HG03469 (cell line): ENCODE measurements around the gene PARP15.
"Not testable (repeated sequence)": the region's sequence is repeated elsewhere in the genome, so short reads cannot be mapped to it uniquely, and the experiment has no call there.

ENCODE experiments used
- ATAC-seq: cut with Tn5 transposase; IDR thresholded peaks from one replicate; pipeline ENCODE4 v1.9.1; 2021; ENCODE audit warnings: mild to moderate bottlenecking, moderate library complexity, moderate number of reproducible peaks; ENCODE audit not compliant: unreplicated experiment

Gene PARP15

DNA sequence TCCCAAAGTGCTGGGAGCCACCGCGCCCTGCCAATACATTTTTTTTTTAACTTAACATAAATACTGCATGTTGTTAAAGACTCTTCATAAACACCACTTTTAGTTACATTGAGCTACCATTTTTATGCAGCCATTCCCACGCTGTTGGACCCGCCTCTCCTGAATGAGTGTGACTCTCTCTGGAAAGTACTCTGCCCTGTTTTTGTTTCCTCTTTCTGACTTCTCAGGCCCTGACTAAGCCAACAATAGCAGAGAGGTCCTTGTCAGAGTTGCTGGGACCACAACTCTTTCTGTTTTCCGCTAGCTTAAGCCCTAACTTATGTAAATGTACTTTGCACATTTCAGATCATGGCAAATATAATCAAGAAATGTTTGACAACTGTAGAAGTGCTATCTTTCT is 35.2 kb downstream of the PARP15 start:
- ATAC-seq, result no peak

DNA sequence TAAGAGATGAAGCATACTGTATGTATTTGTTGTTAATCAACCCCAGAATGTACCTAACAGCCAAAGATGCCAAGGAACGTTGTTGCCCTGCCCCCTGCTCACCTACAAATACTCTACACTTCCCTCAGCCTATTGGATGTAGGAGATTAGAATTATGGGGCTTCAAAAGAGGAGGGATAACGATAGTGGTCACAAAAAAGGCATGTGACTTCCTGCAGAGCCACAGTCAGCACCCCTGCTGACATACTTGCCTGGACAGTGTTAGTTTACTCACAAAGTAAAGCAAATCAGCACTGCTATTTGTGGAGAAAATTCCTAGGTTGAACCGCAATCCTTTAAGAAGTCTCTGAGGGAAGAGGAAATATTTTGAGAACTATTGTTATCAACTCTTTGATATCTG is 37.9 kb downstream of the PARP15 start:
- ATAC-seq, result no peak

DNA sequence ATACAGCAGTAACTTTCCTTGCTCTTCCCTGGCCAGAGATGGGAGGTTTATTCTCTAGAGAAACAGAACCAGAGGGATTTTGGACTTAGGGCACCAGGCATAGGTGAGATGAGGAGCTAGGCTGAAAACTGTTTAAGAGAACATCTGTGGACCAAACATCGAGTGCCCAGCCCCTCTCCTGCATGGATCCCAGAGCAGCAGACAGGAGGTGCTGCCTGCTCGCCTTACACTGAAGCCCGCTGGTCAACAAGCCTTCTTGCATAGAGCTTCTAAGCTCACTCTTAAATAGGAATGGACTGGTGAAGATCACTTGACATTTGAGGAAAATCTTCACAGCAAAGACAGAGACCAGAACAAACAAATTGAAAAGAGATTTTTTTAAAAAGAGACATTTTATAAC is 41.2 kb downstream of the PARP15 start:
- ATAC-seq, result no peak

DNA sequence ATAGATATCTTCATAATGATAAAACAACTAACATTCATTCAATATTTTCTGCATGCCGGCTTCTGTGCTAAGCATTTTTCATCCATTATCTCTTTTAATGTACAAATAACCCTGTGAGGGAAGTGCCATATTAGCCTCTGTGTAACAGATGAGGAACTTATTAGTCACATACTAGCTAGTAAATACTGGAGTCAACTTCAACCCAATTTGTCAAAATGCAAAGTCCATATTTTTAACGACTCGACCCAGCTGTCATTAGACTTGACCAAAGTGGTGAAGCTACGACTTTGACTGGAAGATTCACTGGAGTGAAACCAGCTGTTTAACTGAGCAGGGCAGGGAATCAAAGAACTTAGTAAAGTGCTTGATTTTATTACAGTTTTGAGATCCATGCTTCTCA is 41.6 kb downstream of the PARP15 start:
- no peak for ATAC-seq

DNA sequence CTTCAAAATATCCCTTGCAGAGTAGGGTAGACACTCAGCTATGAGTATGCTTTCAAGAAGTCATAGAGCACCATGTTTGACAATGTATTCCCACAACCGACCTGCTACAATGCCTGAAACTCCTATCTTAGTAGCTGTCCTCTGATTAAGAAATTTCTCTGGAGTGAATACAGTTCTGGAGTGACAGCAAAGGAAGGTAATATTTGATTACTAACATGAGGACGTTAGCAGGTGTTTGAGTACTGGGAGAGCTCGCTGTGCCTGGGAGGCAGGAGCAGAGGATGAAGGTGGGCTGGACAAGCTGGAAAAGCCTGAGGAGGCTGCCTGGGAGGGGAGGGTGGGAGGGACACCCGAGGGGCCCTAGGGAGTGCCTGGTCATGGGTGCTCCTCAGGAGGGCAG is 42.9 kb downstream of the PARP15 start:
- ATAC-seq, result no peak

DNA sequence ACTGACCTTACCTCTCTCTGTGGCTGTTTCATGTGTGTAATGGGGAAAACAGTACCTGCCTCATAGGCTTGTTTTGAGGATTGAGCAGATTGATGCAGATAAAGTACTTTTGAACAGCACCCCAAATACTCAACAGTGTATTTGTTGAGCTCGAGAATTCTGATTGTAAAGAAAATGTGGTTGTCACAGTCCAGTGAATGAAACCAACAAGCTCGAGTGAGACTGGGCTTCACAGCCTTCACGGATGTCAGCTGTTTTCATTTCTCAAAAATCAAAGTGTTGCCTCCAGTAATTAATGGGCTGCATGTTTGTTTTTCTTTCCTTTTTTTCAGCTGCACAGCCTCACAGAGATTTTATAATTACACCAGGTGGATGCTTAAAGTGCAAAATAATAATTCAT is 43.7 kb downstream of the PARP15 start:
- no peak for ATAC-seq

DNA sequence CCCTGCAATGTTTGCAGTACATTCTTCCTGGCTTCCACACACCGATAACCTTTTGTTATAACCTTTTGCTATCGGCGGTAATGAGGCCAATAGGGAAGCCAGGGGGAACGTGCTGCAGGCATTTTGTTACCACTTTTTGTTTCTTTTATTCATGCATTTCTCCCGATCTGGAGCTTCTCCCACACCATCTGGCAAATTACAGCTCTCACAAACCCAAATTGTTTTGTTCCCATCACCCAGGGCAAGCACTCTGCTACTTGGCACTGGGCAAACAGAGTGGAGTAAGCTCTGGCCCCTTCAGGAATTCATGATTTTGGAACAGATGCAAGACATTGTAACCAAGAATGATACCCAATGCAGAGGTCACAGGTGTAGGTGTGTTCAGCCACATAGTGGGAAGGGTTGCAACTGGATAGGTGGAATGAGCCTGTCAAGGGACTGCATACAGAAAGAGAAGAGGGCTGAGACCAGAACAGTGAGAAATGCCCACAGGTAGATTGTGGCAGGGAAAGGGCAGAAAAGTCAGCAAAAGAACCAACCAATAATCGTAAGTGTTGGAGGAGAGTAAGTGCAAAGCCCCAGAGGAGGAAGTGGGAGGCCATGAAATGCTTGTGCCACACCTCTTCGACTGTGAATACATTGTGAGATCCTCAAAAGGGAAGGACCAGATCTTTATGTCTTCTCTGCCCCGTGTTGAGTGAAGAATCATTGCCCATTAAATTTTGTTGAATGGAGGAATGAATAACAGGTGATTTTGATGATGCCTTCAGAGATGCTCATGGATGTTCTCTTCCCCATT is 45.8 kb downstream of the PARP15 start:
- ATAC-seq, result no peak

DNA sequence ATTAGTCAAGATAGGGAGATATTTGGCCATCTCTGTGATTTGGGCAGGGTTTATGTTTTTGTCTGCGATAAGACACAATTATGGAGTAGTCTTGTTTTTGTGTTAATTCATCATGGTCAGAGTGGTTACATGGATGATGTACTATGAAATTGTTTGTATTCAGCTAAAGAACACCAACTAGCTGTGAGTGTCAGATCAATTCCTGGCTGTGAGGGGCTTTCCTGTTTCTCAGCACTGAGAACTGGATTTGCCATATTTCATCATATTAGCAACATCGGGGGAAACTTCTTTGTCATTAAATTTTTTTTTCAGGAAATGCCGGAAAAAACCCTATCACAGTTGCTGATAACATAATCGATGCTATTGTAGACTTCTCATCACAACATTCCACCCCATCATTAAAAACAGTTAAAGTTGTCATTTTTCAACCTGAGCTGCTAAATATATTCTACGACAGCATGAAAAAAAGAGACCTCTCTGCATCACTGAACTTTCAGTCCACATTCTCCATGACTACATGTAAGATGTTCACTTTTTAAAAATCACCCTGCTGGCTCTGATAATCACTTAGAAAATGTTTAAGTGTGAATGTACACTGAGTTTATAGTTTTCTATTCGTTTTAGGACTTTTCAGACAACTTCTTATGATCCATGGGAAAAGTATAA is 49.2 kb downstream of the PARP15 start:
- ATAC-seq, result no peak

DNA sequence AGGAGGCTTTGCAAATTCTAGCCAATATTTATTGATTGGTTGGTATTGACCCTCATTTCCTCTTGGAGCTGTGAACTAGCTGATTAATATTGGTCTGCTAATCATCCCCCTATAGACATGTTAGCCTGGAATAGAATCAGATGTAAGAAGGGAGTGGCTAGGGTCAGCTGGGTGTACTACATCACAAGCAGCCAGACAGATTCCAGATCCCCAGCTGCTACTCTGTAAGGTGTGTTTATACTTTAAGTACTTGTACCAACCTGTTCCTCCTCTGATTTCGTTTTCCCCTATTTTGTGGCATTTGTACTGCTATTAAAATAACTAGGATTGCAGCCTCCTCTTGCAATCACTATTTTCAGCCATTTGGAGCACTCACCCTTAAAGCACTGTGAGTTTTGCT is 49.9 kb downstream of the PARP15 start:
- no peak for ATAC-seq

DNA sequence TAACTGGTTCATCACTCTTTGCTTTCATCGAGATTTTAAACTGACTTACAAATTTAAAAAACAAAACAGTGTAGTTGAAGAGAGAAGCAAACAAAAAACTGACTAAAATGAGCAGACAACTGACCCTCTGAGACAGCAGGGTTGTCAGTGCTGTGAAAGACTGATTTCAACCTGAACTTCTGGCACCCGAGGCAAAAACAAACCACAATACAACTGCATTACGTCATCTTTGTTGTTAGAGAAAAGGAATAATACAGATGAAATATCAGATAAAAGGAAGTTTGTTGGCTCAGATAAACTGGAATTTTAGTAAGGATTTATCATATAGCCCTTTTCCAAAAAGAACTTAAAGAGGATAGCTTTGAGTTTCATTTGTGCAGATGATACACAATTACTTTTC is 51.1 kb downstream of the PARP15 start:
- no peak for ATAC-seq

DNA sequence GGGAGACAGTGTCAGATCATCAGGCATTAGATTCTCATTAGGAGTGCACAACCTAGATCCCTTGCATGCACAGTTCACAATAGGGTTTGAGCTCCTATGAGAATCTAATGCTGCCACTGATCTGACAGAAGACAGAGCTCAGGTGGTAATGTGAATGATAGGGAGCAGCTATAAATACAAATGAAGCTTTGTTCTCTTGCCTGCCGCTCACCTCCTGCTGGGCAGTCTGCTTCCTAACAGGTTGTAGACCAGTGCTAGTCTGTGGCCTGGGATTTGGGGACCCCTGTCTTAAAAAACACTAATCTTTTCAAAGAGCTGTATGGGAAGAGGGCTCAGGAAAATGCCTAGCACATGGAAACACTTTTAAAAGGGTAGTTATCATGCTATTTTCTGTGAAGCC is 52.3 kb downstream of the PARP15 start:
- no peak for ATAC-seq

DNA sequence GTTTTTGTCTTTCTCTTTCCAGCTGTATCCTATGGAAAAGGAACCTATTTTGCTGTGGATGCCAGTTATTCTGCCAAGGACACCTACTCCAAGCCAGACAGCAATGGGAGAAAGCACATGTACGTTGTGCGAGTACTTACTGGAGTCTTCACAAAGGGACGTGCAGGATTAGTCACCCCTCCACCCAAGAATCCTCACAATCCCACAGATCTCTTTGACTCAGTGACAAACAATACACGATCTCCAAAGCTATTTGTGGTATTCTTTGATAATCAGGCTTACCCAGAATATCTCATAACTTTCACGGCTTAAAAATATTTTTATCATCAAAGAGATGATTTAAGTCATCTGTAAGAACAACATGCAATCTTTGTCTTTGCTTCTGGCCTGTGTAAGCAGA is 58.3 kb downstream of the PARP15 start:
- ATAC-seq, result no peak

DNA sequence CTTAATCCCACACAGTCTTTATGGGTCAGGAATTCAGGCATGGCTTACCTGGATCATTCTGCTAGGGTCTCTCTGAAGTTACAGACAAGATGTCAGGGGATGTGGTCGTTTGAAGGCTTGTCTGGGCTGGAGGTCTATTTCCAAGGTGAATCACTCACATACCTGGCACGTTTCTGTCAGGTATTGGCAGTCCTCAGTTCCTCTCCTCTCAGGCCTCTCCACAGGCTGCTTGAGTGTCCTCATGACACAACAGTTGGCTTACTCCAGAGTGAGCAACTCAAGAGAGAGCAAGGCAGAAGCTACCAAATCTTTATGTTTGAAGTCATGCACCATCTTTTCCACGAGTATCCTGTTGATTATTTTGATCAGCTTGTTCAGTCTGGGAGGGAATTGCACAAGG is 59.2 kb downstream of the PARP15 start:
- ATAC-seq, result no peak

DNA sequence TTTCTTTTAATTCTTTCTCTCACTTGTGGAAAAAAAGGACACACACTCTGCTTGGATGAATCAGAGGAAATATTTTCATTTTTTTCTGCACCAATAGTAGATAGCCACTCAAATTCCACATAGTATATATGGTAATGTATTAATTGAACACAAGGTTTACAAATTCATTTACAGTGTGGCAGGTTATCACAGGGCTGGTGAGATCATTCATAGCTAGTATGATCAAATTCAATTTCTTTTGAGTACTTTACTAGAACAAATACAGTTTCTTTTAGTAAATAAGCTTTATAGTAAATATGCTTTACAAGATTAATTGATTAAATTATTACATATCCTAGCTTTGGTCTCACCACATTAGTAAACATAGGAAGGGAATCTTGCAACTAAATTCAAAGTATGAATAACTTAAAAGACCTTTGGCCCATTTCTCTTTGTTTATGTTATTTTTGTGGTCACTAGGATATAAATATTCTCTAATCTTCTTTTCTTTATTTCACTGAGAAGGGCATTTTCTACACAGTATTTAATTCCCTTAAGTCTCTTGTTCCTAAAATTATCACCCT is 63.1 kb downstream of the PARP15 start:
- no peak for ATAC-seq

DNA sequence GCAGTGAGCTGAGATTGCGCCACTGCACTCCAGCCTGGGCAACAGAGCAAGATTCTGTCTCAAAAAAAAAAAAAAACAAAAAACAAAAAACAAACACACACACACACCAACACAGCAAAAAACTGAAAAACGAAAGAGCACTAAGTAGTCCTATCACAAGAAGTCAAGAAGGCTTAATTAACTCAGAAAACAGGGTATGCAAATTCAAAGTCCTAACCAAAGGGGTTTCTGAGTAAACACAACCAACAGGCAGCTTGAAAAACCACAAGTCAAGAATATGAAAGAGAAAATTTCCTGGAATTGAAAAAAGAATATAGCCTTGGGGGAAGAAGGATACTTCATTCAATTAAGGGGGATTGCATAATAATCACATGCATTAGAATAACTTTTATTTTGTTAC is 65.5 kb downstream of the PARP15 start:
- peak; percentile 69 for ATAC-seq

DNA sequence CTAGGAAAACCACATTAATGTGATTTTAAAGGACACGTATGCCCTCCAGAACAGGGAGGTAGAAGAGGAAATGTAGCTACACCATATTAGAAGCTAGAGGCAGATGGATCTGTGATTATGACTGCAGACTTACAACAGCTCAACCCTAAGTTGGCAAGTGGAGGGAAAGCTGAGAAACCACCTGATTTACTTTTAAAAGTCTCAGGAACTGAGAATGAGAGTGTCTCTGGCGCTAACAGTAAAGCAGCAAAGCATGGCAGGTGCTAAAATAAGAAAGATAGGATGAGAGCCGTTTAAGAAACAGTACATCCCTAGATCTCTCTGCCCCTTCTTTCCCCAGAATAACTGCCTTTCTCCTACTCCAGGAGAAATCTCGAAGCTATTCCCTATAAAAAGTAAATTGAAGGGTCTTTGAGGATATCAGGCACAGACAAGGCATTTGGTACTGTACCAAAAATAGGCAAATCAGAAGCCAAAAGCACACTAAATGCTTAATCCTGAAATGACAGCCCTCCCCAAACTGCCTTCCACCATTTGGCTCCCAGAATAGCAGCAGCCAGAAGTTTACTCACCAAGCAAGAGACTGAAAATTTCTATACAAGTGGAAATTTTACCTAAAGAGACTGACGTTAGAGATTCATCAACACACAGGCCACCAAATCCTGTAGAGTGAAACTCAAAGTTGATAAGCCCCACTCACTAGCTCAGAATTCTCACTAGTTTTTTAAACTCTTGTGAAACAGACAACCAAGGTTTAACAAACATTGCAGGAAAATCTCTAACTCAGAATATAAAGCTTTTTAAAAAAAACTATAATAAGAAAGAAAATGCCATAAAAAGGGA is 68.9 kb downstream of the PARP15 start:
- no peak for ATAC-seq

DNA sequence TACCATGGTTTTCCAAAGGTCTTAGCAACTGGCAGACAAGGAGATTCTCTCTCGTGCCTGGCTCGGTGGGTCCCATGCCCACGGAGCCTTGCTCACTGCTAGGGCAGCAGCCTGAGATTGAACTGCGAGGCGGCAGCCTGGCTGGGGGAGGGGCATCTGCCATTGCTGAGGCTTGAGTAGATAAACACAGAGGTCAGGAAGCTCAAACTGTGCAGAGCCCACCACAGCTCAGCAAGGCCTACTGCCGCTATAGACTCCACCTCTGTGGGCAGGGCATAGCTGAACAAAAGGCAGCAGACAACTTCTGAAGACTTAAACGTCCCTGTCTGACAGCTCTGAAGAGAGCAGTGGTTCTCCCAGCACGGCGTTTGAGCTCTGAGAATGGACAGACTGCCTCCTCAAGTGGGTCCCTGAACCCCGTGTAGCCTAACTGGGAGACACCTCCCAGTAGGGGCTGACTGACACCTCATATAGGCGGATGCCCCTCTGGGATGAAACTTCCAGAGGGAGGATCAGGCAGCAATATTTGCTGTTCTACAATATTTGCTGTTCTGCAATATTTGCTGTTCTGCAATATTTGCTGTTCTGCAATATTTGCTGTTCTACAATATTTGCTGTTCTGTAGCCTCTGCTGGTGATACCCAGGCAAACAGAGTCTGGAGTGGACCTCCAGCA is 73.9 kb downstream of the PARP15 start:
- ATAC-seq, result not testable (repeated sequence)

DNA sequence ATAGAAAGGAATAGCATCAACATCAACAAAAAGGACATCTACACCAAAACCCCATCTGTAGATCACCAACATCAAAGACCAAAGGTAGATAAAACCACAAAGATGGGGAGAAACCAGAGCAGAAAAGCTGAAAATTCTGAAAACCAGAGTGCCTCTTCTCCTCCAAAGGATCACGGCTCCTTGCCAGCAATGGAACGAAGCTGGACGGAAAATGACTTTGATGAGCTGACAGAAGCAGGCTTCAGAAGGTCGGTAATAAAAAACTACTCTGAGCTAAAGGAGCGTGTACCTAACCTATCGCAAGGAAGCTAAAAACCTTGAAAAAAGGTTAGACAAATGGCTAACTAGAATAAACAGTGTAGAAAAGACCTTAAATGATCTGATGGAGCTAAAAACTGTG is 74.5 kb downstream of the PARP15 start:
- ATAC-seq, result not testable (repeated sequence)

DNA sequence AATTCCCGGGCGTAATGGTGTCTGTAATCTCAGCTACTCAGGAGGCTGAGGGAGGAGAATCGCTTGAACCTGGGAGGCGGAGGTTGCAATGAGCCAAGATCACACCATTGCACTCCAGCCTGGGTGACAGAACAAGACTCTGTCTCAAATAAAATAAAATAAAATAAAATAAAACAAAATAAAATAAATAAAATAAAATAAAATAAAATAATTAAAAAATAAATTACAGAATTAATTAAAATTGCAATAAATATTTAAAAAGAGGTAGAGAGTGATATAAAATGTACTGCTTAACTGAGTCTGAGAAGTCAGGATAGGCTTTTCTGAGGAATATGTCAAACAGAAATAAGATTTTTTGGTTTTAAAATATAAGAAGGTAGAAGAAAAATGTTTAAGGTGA is 80.9 kb downstream of the PARP15 start:
- not testable (repeated sequence) for ATAC-seq

DNA sequence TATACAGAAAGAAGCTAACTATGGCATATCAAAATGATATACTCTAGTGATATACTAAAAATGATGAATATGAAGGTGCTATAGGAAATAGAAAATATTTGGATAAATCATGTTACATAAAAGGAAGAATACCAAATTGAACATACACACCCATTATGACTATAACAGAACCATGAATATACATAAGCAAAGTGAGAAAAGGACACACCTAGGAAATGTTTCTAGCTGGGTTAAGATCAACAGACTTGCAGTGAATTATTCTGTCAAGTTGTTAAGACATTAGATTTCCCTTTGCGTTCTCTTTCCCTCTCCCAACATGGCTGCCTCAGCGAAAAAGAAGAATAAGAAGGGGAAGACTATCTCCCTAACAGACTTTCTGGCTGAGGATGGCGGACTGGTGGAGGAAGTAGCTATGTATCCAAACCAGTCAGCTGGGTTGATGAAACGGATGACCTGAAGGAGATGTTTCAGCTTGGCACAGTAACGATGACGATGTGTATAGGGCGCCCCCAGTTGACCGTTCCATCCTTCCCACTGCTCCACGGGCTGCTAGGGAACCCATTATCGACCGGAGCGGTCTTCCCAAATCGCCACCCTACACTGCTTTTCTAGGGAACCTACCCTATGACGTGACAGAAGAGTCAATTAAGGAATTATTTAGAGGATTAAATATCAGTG is 83.0 kb downstream of the PARP15 start:
- ATAC-seq, result no peak
